HG03457 (cell line): ENCODE results near the gene PCDHA5.
"Not testable (repeated sequence)": the region's sequence is repeated elsewhere in the genome, so short reads cannot be mapped to it uniquely, and the experiment has no call there.

Experiments
- ATAC-seq: cut with Tn5 transposase; IDR thresholded peaks from one replicate; pipeline ENCODE4 v1.9.1; 2021; ENCODE audit warnings: moderate number of reproducible peaks; ENCODE audit not compliant: unreplicated experiment

The PCDHA5 gene

DNA sequence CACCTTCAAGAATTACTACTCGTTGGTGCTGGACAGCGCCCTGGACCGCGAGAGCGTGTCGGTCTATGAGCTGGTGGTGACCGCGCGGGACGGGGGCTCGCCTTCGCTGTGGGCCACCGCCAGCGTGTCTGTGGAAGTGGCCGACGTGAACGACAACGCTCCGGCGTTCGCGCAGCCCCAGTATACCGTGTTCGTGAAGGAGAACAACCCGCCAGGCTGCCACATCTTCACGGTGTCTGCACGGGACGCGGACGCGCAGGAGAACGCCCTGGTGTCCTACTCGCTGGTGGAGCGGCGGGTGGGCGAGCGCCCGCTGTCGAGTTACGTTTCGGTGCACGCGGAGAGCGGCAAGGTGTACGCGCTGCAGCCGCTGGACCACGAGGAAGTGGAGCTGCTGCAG, 1.6 kb downstream of the PCDHA5 start:
- ATAC-seq = not testable (repeated sequence)

DNA sequence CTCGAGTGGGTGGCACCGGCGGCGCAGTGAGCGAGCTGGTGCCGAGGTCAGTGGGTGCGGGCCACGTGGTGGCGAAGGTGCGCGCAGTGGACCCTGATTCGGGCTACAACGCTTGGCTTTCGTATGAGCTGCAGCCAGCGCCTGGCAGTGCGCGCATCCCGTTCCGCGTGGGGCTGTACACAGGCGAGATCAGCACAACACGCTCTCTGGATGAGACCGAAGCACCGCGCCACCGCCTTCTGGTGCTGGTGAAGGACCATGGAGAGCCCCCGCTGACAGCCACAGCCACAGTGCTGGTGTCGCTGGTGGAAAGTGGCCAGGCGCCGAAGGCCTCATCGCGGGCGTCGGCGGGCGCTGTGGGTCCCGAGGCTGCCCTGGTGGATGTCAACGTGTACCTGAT, 2.1 kb downstream of the PCDHA5 start:
- ATAC-seq = no peak

DNA sequence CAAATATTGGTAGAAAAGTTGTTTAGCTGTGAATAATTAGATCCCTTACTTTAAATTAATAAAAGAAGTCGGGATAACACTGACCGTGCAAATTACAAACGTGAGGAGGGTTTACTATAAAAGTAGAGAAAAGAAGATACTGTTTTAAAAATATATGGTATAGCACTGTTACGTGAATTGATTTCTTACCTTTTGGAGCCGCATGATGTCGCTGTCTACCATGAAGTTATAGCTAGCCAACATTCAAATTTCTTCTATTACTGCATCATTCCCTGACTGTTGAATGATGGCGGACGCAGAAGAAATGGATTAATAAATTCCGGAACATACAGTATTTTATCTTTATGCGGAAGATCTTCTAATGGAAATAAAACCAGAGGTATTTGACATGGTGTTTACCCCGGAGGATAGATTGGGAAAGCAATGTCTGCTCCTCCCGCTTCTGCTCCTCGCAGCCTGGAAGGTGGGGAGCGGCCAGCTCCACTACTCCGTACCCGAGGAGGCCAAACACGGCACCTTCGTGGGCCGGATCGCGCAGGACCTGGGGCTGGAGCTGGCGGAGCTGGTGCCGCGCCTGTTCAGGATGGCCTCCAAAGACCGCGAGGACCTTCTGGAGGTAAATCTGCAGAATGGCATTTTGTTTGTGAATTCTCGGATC, 6.4 kb downstream of the PCDHA5 start, which contains the start of gene PCDHA6:
TSS of gene PCDHA6 (plus strand) at position 257 of the 658 bp plus-strand sequence. CDS start at position 389, 132 bp downstream.
- ATAC-seq = no peak

DNA sequence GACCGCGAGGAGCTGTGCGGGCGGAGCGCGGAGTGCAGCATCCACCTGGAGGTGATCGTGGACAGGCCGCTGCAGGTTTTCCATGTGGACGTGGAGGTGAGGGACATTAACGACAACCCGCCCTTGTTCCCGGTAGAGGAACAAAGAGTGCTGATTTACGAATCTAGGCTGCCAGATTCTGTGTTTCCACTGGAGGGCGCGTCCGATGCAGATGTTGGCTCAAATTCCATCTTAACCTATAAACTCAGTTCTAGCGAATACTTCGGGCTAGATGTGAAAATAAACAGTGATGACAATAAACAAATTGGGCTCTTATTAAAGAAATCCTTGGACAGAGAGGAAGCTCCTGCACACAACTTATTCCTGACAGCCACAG, 6.9 kb downstream of the PCDHA5 start:
- no peak for ATAC-seq

DNA sequence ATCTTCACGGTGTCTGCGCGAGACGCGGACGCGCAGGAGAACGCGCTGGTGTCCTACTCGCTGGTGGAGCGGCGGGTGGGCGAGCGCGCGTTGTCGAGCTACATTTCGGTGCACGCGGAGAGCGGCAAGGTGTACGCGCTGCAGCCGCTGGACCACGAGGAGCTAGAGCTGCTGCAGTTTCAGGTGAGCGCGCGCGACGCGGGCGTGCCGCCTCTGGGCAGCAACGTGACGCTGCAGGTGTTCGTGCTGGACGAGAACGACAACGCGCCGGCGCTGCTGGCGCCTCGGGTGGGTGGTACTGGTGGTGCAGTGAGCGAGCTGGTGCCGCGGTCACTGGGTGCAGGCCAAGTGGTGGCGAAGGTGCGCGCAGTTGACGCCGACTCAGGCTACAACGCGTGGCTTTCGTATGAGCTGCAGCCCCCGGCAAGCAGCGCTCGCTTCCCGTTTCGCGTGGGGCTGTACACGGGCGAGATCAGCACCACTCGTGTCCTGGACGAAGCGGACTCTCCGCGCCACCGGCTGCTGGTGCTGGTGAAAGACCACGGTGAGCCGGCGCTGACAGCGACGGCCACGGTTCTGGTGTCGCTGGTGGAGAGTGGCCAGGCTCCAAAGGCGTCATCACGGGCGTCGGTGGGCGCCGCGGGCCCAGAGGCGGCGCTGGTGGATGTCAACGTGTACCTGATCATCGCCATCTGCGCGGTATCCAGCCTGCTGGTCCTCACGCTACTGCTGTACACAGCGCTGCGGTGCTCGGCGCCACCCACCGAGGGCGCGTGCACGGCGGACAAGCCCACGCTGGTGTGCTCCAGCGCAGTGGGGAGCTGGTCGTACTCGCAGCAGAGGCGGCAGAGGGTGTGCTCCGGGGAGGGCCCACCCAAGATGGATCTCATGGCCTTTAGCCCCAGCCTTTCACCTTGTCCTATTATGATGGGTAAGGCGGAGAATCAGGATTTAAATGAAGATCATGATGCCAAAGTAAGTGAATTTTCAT, 8.4 kb downstream of the PCDHA5 start:
- not testable (repeated sequence) for ATAC-seq

DNA sequence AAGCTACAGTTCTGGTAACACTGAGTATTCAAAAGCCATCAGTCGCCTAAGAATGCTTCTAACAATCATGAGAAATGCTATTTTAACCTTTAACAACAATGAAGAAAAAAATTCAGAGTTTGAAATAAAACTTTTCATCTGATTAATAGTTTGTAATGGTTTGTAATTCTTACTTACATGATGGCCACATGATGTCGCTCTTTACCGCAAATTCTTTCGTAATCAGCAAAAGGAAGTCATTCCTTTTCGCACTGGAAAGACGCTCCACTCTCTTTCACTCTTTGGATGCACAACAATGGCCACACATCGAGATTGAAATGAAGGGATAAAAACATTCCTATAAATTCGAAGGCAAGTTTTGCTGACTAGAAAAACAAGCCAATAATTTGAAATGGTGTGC, 12.6 kb downstream of the PCDHA5 start, which contains the start of gene PCDHA7:
TSS of gene PCDHA7 (plus strand) at position 277 of the 400 bp plus-strand sequence. CDS start at position 392, 115 bp downstream.
- no peak for ATAC-seq

DNA sequence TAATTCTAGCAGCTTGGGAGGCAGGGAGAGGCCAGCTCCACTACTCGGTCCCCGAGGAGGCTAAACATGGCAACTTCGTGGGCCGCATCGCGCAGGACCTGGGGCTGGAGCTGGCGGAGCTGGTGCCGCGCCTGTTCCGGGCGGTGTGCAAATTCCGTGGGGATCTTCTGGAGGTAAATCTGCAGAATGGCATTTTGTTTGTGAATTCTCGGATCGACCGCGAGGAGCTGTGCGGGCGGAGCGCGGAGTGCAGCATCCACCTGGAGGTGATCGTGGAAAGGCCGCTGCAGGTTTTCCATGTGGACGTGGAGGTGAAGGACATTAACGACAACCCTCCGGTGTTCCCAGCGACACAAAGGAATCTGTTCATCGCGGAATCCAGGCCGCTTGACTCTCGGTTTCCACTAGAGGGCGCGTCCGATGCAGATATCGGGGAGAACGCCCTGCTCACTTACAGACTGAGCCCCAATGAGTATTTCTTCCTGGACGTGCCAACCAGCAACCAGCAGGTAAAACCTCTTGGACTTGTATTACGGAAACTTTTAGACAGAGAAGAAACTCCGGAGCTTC, 13.1 kb downstream of the PCDHA5 start:
- ATAC-seq = not testable (repeated sequence)

DNA sequence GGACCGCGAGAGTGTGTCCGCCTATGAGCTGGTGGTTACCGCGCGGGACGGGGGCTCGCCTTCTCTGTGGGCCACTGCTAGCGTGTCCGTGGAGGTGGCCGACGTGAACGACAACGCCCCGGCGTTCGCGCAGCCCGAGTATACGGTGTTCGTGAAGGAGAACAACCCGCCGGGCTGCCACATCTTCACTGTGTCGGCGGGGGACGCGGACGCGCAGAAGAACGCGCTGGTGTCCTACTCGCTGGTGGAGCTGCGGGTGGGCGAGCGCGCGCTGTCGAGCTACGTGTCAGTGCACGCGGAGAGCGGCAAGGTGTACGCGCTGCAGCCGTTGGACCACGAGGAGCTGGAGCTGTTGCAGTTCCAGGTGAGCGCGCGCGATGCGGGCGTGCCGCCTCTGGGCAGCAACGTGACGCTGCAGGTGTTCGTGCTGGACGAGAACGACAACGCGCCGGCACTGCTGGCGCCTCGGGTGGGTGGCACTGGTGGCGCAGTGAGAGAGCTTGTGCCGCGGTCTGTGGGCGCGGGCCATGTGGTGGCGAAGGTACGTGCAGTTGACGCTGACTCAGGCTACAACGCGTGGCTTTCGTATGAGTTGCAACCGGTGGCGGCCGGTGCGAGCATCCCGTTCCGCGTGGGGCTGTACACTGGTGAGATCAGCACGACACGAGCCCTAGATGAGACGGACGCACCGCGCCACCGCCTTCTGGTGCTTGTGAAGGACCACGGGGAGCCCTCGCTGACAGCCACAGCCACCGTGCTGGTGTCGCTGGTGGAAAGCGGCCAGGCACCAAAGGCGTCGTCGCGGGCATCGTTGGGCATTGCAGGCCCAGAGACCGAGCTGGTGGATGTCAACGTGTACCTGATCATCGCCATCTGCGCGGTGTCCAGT, 14.5 kb downstream of the PCDHA5 start:
- ATAC-seq = no peak

DNA sequence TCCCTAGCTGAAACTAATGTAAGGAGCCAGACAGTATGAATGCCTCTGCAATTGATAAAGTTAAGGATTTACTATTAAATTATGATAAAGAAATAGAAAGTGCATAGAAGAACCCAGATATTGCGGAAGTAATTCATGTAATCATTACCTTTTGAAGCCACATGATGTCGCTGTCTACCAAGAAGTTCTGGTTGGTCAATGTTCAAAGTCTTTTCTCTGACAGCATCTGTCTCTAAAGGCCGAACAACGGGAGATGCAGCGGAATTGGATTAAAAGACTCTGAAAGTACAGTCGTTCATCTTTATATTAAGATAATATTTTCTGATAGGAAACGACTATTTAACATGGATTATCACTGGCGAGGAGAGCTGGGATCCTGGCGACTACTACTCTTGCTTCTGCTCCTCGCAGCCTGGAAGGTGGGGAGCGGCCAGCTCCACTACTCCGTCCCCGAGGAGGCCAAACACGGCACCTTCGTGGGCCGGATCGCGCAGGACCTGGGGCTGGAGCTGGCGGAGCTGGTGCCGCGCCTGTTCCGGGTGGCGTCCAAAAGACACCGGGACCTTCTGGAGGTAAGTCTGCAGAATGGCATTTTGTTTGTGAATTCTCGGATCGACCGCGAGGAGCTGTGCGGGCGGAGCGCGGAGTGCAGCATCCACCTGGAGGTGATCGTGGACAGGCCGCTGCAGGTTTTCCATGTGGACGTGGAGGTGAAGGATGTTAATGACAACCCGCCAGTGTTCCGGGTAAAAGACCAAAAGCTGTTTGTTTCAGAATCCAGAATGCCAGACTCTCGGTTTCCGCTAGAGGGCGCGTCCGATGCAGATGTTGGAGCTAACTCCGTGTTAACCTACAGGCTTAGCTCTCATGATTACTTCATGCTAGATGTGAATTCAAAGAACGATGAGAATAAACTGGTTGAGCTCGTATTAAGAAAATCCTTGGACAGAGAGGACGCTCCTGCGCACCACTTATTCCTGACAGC, 19.9 kb downstream of the PCDHA5 start, which contains the start of gene PCDHA8:
TSS of gene PCDHA8 (plus strand) at position 210 of the 985 bp plus-strand sequence. CDS start at position 345, 135 bp downstream.
- ATAC-seq = no peak

DNA sequence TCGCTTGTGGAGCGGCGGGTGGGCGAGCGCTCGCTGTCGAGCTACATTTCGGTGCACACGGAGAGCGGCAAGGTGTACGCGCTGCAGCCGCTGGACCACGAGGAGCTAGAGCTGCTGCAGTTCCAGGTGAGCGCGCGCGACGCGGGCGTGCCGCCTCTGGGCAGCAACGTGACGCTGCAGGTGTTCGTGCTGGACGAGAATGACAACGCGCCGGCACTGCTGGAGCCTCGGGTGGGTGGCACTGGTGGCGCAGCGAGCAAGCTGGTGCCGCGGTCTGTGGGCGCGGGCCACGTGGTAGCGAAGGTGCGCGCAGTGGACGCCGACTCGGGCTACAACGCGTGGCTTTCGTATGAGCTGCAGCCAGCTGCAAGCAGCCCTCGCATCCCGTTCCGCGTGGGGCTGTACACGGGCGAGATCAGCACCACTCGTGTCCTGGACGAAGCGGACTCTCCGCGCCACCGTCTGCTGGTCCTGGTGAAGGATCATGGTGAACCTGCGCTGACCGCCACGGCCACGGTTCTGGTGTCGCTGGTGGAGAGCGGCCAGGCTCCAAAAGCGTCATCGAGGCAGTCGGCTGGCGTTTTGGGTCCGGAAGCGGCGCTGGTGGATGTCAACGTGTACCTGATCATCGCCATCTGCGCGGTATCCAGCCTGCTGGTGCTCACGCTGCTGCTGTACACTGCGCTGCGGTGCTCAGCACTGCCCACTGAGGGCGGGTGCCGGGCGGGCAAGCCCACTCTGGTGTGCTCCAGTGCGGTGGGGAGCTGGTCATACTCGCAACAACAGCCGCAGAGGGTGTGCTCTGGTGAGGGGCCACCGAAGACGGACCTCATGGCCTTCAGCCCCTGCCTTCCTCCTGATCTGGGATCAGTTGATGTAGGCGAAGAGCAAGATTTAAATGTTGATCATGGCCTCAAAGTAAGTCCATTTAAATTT, 21.7 kb downstream of the PCDHA5 start:
- no peak for ATAC-seq

DNA sequence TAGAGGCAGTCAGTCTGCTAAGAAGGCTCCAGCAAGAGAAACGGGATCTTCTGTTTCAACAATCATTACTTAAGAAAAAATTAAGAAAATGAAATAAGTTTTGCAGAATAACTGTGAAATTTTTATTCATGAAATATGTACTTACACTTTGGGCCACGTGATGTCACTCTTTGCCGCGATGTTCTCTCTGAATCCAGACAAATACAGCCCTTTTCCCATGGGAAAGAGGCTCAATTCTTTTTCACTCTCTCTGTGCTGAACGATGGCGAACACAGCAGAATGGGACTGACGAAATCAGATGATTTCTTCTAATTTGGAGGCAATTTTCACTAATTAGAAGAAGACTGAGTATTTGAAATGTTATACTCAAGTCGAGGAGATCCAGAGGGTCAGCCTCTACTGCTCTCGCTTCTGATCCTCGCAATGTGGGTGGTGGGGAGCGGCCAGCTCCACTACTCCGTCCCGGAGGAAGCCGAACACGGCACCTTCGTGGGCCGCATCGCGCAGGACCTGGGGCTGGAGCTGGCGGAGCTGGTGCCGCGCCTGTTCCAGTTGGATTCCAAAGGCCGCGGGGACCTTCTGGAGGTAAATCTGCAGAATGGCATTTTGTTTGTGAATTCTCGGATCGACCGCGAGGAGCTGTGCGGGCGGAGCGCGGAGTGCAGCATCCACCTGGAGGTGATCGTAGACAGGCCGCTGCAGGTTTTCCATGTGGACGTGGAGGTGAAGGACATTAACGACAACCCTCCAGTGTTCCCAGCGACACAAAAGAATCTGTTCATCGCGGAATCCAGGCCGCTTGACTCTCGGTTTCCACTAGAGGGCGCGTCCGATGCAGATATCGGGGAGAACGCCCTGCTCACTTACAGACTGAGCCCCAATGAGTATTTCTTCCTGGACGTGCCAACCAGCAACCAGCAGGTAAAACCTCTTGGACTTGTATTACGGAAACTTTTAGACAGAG, 27.0 kb downstream of the PCDHA5 start, which contains the start of gene PCDHA9:
TSS of gene PCDHA9 (plus strand) at position 244 of the 964 bp plus-strand sequence. CDS start at position 358, 114 bp downstream.
- ATAC-seq = not testable (repeated sequence)

DNA sequence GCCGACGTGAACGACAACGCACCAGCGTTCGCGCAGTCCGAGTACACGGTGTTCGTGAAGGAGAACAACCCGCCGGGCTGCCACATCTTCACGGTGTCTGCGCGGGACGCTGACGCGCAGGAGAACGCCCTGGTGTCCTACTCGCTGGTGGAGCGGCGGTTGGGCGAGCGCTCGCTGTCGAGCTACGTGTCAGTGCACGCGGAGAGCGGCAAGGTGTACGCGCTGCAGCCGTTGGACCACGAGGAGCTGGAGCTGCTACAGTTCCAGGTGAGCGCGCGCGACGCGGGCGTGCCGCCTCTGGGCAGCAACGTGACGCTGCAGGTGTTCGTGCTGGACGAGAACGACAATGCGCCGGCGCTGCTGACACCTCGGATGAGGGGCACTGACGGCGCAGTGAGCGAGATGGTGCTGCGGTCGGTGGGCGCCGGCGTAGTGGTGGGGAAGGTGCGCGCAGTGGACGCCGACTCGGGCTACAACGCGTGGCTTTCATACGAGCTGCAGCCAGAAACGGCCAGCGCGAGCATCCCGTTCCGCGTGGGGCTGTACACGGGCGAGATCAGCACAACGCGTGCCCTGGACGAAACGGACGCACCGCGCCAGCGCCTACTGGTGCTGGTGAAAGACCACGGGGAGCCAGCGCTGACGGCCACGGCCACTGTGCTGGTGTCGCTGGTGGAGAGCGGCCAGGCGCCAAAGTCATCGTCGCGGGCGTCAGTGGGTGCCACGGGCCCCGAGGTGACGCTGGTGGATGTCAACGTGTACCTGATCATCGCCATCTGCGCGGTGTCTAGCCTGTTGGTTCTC, 28.6 kb downstream of the PCDHA5 start:
- not testable (repeated sequence) for ATAC-seq

DNA sequence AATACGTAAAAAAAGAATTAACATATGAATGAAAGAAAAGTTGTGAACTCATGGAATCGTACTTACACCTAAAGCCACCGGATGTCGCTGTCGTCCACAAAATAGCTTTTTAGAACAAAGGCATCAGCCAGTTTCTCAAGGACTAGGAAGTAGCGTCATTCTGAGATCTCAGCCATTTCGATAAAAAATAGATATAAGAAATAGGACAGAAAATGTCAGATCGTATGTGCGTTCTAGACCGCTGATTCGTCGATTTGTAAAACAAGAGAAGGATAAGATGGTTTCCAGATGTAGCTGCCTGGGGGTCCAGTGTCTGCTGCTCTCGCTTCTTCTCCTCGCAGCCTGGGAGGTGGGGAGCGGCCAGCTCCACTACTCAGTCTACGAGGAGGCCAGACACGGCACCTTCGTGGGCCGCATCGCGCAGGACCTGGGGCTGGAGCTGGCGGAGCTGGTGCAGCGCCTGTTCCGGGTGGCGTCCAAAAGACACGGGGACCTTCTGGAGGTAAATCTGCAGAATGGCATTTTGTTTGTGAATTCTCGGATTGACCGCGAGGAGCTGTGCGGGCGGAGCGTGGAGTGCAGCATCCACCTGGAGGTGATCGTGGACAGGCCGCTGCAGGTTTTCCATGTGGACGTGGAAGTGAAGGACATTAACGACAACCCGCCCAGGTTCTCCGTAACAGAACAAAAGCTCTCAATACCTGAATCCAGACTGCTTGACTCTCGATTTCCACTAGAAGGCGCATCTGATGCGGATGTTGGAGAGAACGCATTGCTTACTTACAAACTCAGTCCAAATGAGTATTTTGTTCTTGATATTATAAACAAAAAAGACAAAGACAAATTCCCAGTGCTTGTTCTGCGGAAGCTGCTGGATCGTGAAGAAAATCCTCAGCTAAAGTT, 34.6 kb downstream of the PCDHA5 start, which contains the start of gene PCDHA10:
TSS of gene PCDHA10 (plus strand) at position 126 of the 903 bp plus-strand sequence. CDS start at position 278, 152 bp downstream.
- no peak for ATAC-seq

DNA sequence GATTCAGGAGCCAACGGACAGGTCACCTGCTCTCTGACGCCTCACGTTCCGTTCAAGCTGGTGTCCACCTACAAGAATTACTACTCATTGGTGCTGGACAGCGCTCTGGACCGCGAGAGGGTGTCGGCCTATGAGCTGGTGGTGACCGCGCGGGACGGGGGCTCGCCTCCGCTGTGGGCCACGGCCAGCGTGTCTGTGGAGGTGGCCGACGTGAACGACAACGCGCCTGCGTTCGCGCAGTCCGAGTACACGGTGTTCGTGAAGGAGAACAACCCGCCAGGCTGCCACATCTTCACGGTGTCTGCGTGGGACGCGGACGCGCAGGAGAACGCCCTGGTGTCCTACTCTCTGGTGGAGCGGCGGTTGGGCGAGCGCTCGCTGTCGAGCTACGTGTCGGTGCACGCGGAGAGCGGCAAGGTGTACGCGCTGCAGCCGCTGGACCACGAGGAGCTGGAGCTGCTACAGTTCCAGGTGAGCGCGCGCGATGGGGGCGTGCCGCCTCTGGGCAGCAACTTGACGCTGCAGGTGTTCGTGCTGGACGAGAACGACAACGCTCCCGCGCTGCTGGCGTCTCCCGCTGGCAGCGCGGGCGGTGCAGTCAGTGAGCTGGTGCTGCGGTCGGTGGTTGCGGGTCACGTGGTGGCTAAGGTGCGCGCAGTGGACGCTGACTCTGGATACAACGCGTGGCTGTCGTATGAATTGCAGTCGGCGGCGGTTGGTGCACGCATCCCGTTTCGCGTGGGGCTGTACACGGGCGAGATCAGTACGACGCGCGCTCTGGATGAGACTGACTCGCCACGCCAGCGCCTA, 36.0 kb downstream of the PCDHA5 start:
- ATAC-seq = no peak
